ENCODE measurements around the gene MATN1. TPM values are rescaled to one million over a fixed set of nuclear protein-coding genes. Genes with fewer than 3 reads are reported as not detected.

The MATN1 gene
- total RNA-seq, 4 donors from 2014 or later, result 0.46 to 1.7 TPM; not detected in 2

- H3K4me1 ChIP-seq, result no peaks in the 10 kb centered on the region
- no peaks in the 10 kb centered on the region for H3K27me3 ChIP-seq
- H3K4me3 ChIP-seq, result no peak overlapping the region
- H3K9me3 ChIP-seq, result no peaks in the 10 kb centered on the region
- intact Hi-C loops (cut with DNase I; ENCODE audit: low total_unique reads), result no loop called here
- TF ChIP-seq CTCF (IDR thresholded peaks at IDR 0.05) (no peak), POLR2A (IDR thresholded peaks at IDR 0.05) (no peak)
- no peak for DNase-seq
- H3K36me3 ChIP-seq, result no peaks in the 10 kb centered on the region
- H3K27ac ChIP-seq, result no peak overlapping the region
Measured at GRCh38 chr1:30730346-30731108, 7.1 kb upstream of the MATN1 start.

GRCh38 chr1:30729901-30730300, 6.5 kb upstream of the MATN1 start:
- H3K9me3 ChIP-seq, result no peaks in the 10 kb centered on the region
- no peak overlapping the region for H3K27ac ChIP-seq
- H3K27me3 ChIP-seq, result no peaks in the 10 kb centered on the region
- no peaks in the 10 kb centered on the region for H3K36me3 ChIP-seq
- H3K4me1 ChIP-seq, result no peaks in the 10 kb centered on the region
- no peak for TF ChIP-seq CTCF (IDR thresholded peaks at IDR 0.05)
- TF ChIP-seq POLR2A (IDR thresholded peaks at IDR 0.05), result no peak
- H3K4me3 ChIP-seq, result no peak overlapping the region
- intact Hi-C loops (cut with DNase I; ENCODE audit: low total_unique reads), result loop anchor here (10.0 kb wide), 1 partner anchor 345 kb away; no protein-coding TSS in a partner anchor
- DNase-seq, result no peak

- Histone ChIP-seq H3K9me3 (no peaks in the 10 kb centered on the region), H3K4me3 (no peak overlapping the region), H3K27ac (no peak overlapping the region), H3K36me3 (no peaks in the 10 kb centered on the region), H3K4me1 (no peaks in the 10 kb centered on the region), H3K27me3 (no peaks in the 10 kb centered on the region)
- DNase-seq, result no peak
- intact Hi-C loops (cut with DNase I; ENCODE audit: low total_unique reads), result loop anchor here (10.0 kb wide), 1 partner anchor 346 kb away; no protein-coding TSS in a partner anchor
- TF ChIP-seq POLR2A (IDR thresholded peaks at IDR 0.05) (no peak), CTCF (IDR thresholded peaks at IDR 0.05) (no peak)
Measured at GRCh38 chr1:30728832-30729638, 5.7 kb upstream of the MATN1 start.

GRCh38 chr1:30728340-30728739, 5.0 kb upstream of the MATN1 start:
- H3K36me3 ChIP-seq, result no peaks in the 10 kb centered on the region
- no peak for TF ChIP-seq CTCF (IDR thresholded peaks at IDR 0.05)
- no peak for TF ChIP-seq POLR2A (IDR thresholded peaks at IDR 0.05)
- no peaks in the 10 kb centered on the region for H3K27me3 ChIP-seq
- intact Hi-C loops (cut with DNase I; ENCODE audit: low total_unique reads), result loop anchor here (10.0 kb wide), 1 partner anchor 346 kb away; no protein-coding TSS in a partner anchor
- no peak overlapping the region for H3K27ac ChIP-seq
- no peak overlapping the region for H3K4me3 ChIP-seq
- no peaks in the 10 kb centered on the region for H3K4me1 ChIP-seq
- H3K9me3 ChIP-seq, result no peaks in the 10 kb centered on the region
- DNase-seq, result no peak

- Histone ChIP-seq H3K9me3 (no peaks in the 10 kb centered on the region), H3K36me3 (no peaks in the 10 kb centered on the region), H3K27ac (no peak overlapping the region), H3K4me3 (no peak overlapping the region), H3K27me3 (no peaks in the 10 kb centered on the region), H3K4me1 (no peaks in the 10 kb centered on the region)
- intact Hi-C loops (cut with DNase I; ENCODE audit: low total_unique reads), result loop anchor here (10.0 kb wide), 1 partner anchor 347 kb away; no protein-coding TSS in a partner anchor
- TF ChIP-seq POLR2A (IDR thresholded peaks at IDR 0.05), result no peak
- TF ChIP-seq CTCF (IDR thresholded peaks at IDR 0.05), result no peak
- DNase-seq, result no peak
Measured at GRCh38 chr1:30727824-30728223, 4.4 kb upstream of the MATN1 start.

Data from uterus (tissue), 4 donors.